Right lobe of liver (tissue), 6 donors: ENCODE data around the gene PTPRN2. TPM values are rescaled to one million over a fixed set of nuclear protein-coding genes. Genes with fewer than 3 reads are reported as not detected.

ENCODE experiments used
- ATAC-seq, 4 donors: fragments of 200-7000 bp; cut with Tn5 transposase; one replicate each; pipeline ENCODE4 v1.9.1; 2020; ENCODE audit warnings: mild to moderate bottlenecking in 4 of 4, moderate library complexity in 4 of 4
- DNase-seq, 3 donors: peaks; one replicate each; pipeline ENCODE4 v3.0.0-alpha.2; 2020
- H3K27ac ChIP-seq, 3 donors: fragments of 200-600 bp; one replicate each; pipeline ENCODE4 v1.8.0; 2022
- H3K27me3 ChIP-seq, 2 donors: fragments of 200-600 bp; one replicate each; pipeline ENCODE4 v1.8.0; 2022
- H3K36me3 ChIP-seq, 4 donors: fragments of 200-600 bp; sonication (generic) in 1 of 4; one replicate each; pipeline versions ENCODE4 v1.5.1 to v1.8.0; 2017 to 2022; ENCODE audit warnings: control low read depth in 1 of 4
- H3K4me1 ChIP-seq, 4 donors: fragments of 200-600 bp; sonication (generic) in 1 of 4; one replicate each; pipeline versions ENCODE4 v1.5.1 to v1.8.0; 2017 to 2022; ENCODE audit warnings: control low read depth in 1 of 4
- H3K4me3 ChIP-seq, 3 donors: fragments of 200-600 bp; one replicate each; pipeline ENCODE4 v1.8.0; 2022
- H3K9me3 ChIP-seq, 4 donors: fragments of 200-600 bp; sonication (generic) in 1 of 4; one replicate each; pipeline versions ENCODE4 v1.5.1 to v1.8.0; 2017 to 2022; ENCODE audit warnings: control low read depth in 1 of 4
- POLR2A ChIP-seq: fragments of 450-650 bp; IDR thresholded peaks from one replicate; pipeline ENCODE4 v1.6.1; 2017; ENCODE audit warnings: antibody characterized with exemption, mild to moderate bottlenecking
- WGBS: methylation state at CpG from one replicate; pipeline ENCODE4 v1.1.6; 2018; ENCODE audit warnings: low coverage, low lambda C conversion rate; ENCODE audit not compliant: insufficient coverage; ENCODE audit errors: missing lambda C conversion rate; 5-methylcytosine and 5-hydroxymethylcytosine counted together
- intact Hi-C, 2 donors: fragments of 100-400 bp; cut with DNase I; formaldehyde crosslinking; loops; one replicate each; pipeline versions ENCODE4 v1.11.2 to v1.14.1; 2022
- total RNA-seq, 6 experiments: library from RNA; depleted of rRNA in 2 of 6; stranded (reverse); fragments of >200 nt in 2 of 6; fragmentation: NEBNext Ultra II Directional in 3 of 6; extraction: Animal tissue kit (Norgen Biotek cat#: 25700) in 3 of 6; gene quantifications; one replicate each; pipeline versions ENCODE4 v1.1.0 to v1.2.4, GENCODE V29; 2016 to 2023
- TF ChIP-seq, protein P1 (sequence below), 4 donors: fragments of 200-600 bp in 3 of 4; fragments of 450-650 bp in 1 of 4; IDR thresholded peaks; one replicate each; pipeline versions ENCODE4 v1.5.1 to v1.8.0; 2016 to 2022; ENCODE audit warnings: antibody characterized with exemption in 4 of 4, mild to moderate bottlenecking in 2 of 4
- donor health status: DM: no; HTN: yes; CAD: no.
- donor health status: DM: no; HTN: no; CAD: no.
- donor health status: DM: no; HTN: no; CAD: no.
- donor health status: DM: no; HTN: yes; CAD: no.
- donor health status: DM: no; HTN: yes; CAD: no.

The PTPRN2 gene
- total RNA-seq, 6 experiments from 2014 or later: 0.15 to 0.87 (median 0.67) TPM

- Histone ChIP-seq H3K27ac (no peak overlapping the region), H3K9me3 (no peaks in the 10 kb centered on the region), H3K36me3 (no peaks in the 10 kb centered on the region), H3K27me3 (no peaks in the 10 kb centered on the region), H3K4me1 (no peaks in the 10 kb centered on the region), H3K4me3 (no peak overlapping the region)
- intact Hi-C loops: no loop called here
- TF ChIP-seq, protein P1, sequence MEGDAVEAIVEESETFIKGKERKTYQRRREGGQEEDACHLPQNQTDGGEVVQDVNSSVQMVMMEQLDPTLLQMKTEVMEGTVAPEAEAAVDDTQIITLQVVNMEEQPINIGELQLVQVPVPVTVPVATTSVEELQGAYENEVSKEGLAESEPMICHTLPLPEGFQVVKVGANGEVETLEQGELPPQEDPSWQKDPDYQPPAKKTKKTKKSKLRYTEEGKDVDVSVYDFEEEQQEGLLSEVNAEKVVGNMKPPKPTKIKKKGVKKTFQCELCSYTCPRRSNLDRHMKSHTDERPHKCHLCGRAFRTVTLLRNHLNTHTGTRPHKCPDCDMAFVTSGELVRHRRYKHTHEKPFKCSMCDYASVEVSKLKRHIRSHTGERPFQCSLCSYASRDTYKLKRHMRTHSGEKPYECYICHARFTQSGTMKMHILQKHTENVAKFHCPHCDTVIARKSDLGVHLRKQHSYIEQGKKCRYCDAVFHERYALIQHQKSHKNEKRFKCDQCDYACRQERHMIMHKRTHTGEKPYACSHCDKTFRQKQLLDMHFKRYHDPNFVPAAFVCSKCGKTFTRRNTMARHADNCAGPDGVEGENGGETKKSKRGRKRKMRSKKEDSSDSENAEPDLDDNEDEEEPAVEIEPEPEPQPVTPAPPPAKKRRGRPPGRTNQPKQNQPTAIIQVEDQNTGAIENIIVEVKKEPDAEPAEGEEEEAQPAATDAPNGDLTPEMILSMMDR (IDR thresholded peaks at IDR 0.05): no peak
- no peak for TF ChIP-seq POLR2A
- DNase-seq: no peak
- ATAC-seq: no peak
- WGBS: 77% methylated on average over 4 of the region's 4 CpGs
These were observed 124.3 kb downstream of the PTPRN2 start for GRCh38 chr7:158463317-158463716.

- H3K36me3 ChIP-seq: no peaks in the 10 kb centered on the region
- no peak for DNase-seq
- peak in 1 of 4 donors; percentile 26 for ATAC-seq
These were observed 125.8 kb downstream of the PTPRN2 start for GRCh38 chr7:158461824-158462223.

GRCh38 chr7:158460665-158461064, 127.0 kb downstream of the PTPRN2 start:
- Histone ChIP-seq H3K9me3 (no peaks in the 10 kb centered on the region), H3K36me3 (no peaks in the 10 kb centered on the region), H3K27me3 (no peaks in the 10 kb centered on the region), H3K4me3 (no peak overlapping the region), H3K4me1 (no peaks in the 10 kb centered on the region), H3K27ac (no peak overlapping the region)
- intact Hi-C loops: no loop called here
- no peak for TF ChIP-seq POLR2A
- TF ChIP-seq, protein P1 (IDR thresholded peaks at IDR 0.05): no peak
- WGBS: 68% methylated on average over 5 of the region's 6 CpGs
- ATAC-seq (no peak), DNase-seq (no peak)

More at GRCh38 chr7:158461824-158462223, 125.8 kb downstream of the PTPRN2 start:
- no peak overlapping the region for H3K27ac ChIP-seq
- H3K4me3 ChIP-seq: no peak overlapping the region
- TF ChIP-seq, protein P1 (IDR thresholded peaks at IDR 0.05): no peak
- no peak for TF ChIP-seq POLR2A
- no peaks in the 10 kb centered on the region for H3K4me1 ChIP-seq
- H3K9me3 ChIP-seq: no peaks in the 10 kb centered on the region
- intact Hi-C loops: no loop called here
- WGBS: 74% methylated on average over 11 of the region's 11 CpGs
- no peaks in the 10 kb centered on the region for H3K27me3 ChIP-seq

DNA sequence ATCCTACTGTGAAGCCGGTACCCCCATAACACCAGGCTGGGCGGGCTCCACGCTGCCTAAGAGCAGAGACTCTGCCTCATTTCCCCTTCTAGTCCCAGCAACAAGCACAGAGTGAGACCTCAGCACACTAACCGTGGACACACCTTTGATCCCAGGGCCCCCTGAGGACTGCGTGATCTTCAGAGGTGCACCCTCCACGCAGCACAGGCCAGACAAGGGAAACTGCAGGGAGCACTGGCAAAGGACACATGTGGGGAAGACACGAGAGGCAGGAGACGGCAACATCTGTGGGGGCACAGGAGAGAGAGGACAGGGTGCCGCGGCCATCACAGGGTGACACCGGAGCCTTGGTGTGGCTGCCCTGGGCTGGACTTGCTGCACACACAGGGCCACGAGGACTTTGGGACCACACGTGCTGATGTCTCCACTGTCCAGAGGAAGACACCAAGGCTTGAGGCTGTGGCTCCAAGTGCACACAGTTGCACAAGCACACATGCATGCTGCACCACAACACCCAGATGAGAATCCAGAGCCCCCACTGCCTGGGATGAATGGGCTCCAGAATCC, 128.8 kb downstream of the PTPRN2 start:
- no peak overlapping the region for H3K27ac ChIP-seq
- peak in 1 of 4 donors; percentile 19 for ATAC-seq
- TF ChIP-seq POLR2A: no peak
- TF ChIP-seq, protein P1 (IDR thresholded peaks at IDR 0.05): no peak
- no peaks in the 10 kb centered on the region for H3K4me1 ChIP-seq
- no peaks in the 10 kb centered on the region for H3K36me3 ChIP-seq
- H3K9me3 ChIP-seq: no peaks in the 10 kb centered on the region
- no peak overlapping the region for H3K4me3 ChIP-seq
- intact Hi-C loops: no loop called here
- no CpG with 5 or more reads among the region's 13 CpGs for WGBS
- DNase-seq: no peak
- H3K27me3 ChIP-seq: no peaks in the 10 kb centered on the region
